ENCODE measurements around the gene SEC14L5. TPM values are rescaled to one million over a fixed set of nuclear protein-coding genes. Genes with fewer than 3 reads are reported as not detected.

The SEC14L5 gene
- total RNA-seq, 1 experiment from 2014 or later = 0.40 TPM

Other genes starting within 250 kb of the SEC14L5 start
- gene ANKS3, start 224.1 kb upstream of the SEC14L5 start, total RNA-seq (2014; rRNA removed; shearing (Covaris generic)) = 18.8 and 19.7 TPM in 2 replicates
- gene DNAAF8, start 223.8 kb upstream of the SEC14L5 start, total RNA-seq (2014; rRNA removed; shearing (Covaris generic)) = 0.74 and 1.6 TPM in 2 replicates
- 6.4 and 7.5 TPM in 2 replicates for gene ZNF500, start 191.2 kb upstream of the SEC14L5 start, total RNA-seq (2014; rRNA removed; shearing (Covaris generic))
- not detected in 2 replicates for gene SEPTIN12, start 170.0 kb upstream of the SEC14L5 start, total RNA-seq (2014; rRNA removed; shearing (Covaris generic))
- gene SMIM22, start 163.0 kb upstream of the SEC14L5 start, total RNA-seq (2014; rRNA removed; shearing (Covaris generic)) = not detected in 2 replicates
- 7.6 and 8.3 TPM in 2 replicates for gene ROGDI, start 155.7 kb upstream of the SEC14L5 start, total RNA-seq (2014; rRNA removed; shearing (Covaris generic))
- gene GLYR1, start 111.0 kb upstream of the SEC14L5 start, total RNA-seq (2014; rRNA removed; shearing (Covaris generic)) = 23.7 and 25.7 TPM in 2 replicates
- gene UBN1, start 110.8 kb upstream of the SEC14L5 start, total RNA-seq (2014; rRNA removed; shearing (Covaris generic)) = 19.9 and 21.7 TPM in 2 replicates
- gene PPL, start 21.2 kb upstream of the SEC14L5 start, total RNA-seq (2014; rRNA removed; shearing (Covaris generic)) = 0.06 and 0.27 TPM in 2 replicates
- 13.1 and 13.9 TPM in 2 replicates for gene NAGPA, start 75.6 kb downstream of the SEC14L5 start, total RNA-seq (2014; rRNA removed; shearing (Covaris generic))
- gene C16orf89, start 107.6 kb downstream of the SEC14L5 start, total RNA-seq (2014; rRNA removed; shearing (Covaris generic)) = not detected in 2 replicates
- 15.1 and 20.3 TPM in 2 replicates for gene ALG1, start 113.5 kb downstream of the SEC14L5 start, total RNA-seq (2014; rRNA removed; shearing (Covaris generic))
- gene EEF2KMT, start 139.5 kb downstream of the SEC14L5 start, total RNA-seq (2014; rRNA removed; shearing (Covaris generic)) = 14.1 and 16.7 TPM in 2 replicates